Measurements from ENCODE around the gene TSPY4.
"Not testable (repeated sequence)": the region's sequence is repeated elsewhere in the genome, so short reads cannot be mapped to it uniquely, and the experiment has no call there.

The TSPY4 gene

GRCh38 chrY:9337164-9337563, at the start of gene TSPY4:
Gene TSPY4, plus strand, starts transcription at chrY:9337464. Its CDS starts 46 bp downstream, at chrY:9337510.
- DNase-seq: not testable (repeated sequence)

GRCh38 chrY:9320996-9321395, 16.3 kb upstream of the TSPY4 start:
- DNase-seq: no peak

- not testable (repeated sequence) for DNase-seq
These were observed 20.2 kb downstream of the TSPY4 start, which contains the start of gene TSPY8 for GRCh38 chrY:9357497-9357896. Gene TSPY8, plus strand, starts transcription at chrY:9357797. Its CDS starts 46 bp downstream, at chrY:9357843.

Data from cortex of kidney (tissue), 1 donor.